Embryonic facial prominence (tissue), 1 donor: Measurements from ENCODE around the gene PEAR1.
A peak's percentile ranks its signal among the peaks of the same experiment; 100 is the strongest.

Source experiments
- DNase-seq: peaks from one replicate; pipeline ENCODE4 v3.0.0-alpha.2; 2016; ENCODE audit errors: extremely low spot score

PEAR1 gene

GRCh38 chr1:156881663-156882062 is 11.9 kb upstream of the PEAR1 start:
- DNase-seq, result no peak

DNA sequence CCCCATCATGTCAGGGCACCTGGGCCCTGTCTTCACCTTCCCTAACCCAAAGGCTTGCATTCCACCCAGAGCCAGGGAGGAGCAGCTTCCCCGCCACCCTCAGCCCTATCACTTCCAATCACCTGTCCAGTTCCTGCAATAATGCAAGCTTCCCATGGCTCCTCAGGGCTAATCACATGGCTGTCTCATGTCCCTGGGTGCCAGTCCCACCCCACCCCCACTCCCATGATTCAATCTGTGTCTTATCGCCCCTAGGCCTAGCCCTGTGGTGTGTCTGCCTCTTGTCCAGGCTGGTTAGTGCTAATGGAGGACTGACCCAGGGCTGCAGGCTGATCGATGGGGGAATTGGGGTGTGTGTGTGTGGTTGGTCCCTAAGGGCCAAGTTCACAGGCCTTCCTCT is 11.0 kb upstream of the PEAR1 start:
- DNase-seq, result no peak

GRCh38 chr1:156883919-156884318 is 9.6 kb upstream of the PEAR1 start:
- DNase-seq, result no peak

DNA sequence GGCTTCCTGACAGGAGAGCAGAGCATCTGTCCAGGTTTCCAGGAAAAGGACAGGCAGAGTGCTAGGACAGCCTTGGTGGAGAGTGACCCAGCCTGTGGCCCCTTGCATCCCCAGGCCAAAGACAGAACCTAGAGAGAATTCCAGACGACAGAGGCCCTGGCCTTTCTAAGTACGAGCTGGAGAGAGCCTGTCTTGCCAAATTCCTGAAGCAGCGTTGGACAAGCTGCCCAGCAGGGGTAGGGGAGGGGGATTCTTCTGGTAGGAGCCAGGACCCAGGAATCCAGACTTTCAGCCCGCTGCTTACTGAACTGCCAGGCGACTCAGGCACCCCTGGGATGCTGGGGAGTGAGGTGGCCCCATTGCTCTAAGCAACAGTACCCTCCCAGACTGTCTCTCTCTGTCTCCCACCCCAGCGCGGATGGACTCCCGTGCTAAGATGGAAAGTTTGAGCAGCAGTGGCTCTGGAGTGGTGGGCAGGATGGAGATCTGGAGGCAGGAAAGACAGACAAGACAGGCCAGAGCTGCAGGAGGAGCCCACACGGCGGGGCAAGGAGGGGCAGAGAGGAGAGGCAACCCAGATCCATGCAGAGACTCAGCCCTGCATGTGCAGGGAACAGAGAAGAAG is 8.8 kb upstream of the PEAR1 start:
- no peak for DNase-seq

DNA sequence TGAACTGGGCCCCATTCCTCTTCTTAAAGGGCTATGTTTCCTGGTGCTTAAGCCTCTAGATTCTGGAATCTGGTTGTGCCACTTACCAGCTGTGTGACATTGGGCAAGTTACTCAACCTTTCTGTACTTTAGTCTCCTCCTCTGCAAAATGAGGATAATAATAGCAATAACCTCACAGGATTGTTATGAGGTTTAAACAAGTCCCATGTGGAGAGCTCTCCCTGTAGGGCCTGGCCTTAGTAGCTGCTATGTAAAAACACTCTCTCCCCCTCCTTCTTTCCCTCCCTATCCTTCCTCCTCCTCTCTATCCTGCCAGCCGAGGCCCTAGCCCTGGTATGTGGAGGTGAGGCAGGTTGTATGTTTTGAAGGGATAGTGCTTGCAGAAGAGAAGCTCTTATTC is 8.2 kb upstream of the PEAR1 start:
- DNase-seq, result no peak

GRCh38 chr1:156885880-156886355 is 7.6 kb upstream of the PEAR1 start:
- DNase-seq, result no peak

DNA sequence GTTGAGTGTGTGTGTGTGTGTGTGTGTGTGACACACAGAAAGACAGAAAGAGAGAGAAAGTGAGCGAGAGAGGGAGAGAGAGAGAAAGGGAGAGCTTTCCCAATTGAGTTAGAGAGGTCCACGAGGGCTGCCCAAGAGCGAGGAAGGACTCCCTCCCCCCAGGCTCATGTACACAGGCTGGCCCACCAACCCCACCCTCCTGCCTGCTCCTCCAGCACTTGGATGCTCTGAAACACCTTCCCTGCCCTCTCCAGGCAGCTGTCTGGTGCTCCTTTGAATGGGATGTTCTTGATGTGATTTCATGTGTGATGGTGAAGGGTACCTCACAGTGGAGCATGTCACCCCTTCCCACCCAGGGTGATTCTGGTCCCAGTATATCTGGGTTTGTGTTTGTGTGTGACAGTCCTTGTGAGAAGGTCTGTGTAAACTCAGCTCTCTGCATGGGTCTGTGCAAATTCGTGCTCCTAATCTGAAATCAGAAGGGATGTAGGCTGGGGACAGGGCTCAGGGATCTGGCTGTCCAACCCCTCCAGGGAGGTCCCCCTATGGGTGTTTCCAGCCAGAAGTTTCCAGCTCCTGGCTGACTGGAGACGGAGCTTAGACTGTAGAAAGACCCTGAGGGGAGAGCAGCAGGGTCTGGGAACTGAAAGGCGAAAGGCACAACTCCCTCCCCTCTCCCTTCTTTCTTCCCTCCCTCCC is 6.8 kb upstream of the PEAR1 start:
- DNase-seq, result no peak

DNA sequence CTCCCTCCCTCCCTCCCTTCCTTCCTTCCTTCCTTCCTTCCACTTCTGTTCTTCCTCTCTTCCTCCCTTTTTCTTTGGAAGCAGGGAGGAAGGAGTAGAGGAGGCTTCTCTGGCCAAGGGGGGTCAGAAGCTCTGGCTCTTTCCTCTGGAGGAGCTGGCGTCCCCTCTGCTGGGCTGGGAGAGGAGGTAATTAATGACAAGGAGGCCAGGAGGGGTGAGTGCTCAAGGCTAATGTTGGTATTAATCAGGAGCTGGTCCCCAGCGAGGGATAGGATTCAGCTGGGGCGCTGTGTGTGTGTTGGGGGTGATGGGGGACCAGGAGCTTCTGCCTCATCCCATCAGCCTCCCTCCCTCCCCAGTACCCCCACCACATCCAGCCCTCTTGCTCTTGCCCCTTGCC is 6.2 kb upstream of the PEAR1 start:
- DNase-seq, result no peak

GRCh38 chr1:156887734-156888133 is 5.8 kb upstream of the PEAR1 start:
- DNase-seq, result no peak

DNA sequence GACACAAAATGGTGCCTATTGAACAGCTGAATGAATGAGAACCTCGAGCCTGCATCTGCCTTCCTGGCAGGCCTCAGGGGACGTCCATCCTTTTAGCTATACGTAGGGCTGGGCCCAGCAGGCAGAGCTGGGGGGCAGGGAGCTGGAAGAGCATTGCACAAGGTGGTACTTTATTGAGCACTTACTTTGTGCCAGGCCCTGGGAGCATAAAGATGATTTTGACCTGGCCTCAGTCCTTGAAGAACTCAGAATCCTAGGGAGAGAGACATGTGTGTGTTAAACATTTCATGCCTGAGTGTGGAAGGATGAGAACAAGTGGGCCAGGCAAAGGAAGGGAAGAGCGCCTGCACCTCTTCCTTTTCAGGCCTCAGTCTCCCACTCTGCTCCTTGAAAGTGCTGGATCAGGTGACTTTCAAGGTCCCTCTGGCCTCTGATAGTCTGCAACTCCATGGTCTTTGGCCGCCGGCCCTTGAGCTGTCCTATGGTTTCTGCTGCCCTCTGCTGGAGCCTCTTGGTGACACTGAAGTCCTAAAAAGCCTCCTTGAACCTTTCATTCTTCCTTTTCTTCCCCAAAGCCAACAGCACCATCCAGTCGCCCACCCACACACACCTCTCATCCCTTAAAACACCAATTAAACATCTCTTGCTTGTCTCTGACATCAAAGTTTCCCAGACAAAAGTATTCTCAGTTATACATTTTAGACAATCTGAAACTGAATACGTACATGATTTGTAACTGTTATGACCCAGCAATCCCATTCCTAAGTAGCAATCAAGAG is 3.5 kb upstream of the PEAR1 start:
- DNase-seq, result no peak

- DNase-seq, result peak; percentile 79
Measured at GRCh38 chr1:156892190-156893047, 1.1 kb upstream of the PEAR1 start.

DNA sequence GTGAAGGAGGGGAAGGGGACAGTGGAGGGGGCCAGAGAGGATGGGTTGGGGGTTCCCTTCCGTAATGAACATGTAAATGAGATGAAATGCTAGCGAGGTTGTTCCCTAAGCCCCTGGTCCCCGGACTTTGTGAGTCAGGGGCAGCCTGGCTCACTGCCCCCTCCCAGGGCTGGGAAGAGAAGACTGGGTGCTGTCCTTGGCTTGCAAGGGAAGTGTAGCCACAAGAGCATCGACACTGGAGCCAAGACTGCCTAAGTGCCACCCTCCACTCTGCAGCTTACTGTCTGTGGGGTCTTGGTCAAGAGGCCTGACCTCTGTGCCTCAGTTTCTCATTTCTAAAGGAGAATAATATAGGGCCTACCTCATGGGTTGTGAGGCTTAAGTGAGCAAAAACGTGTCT is 483 bp downstream of the PEAR1 start:
- no peak for DNase-seq

DNA sequence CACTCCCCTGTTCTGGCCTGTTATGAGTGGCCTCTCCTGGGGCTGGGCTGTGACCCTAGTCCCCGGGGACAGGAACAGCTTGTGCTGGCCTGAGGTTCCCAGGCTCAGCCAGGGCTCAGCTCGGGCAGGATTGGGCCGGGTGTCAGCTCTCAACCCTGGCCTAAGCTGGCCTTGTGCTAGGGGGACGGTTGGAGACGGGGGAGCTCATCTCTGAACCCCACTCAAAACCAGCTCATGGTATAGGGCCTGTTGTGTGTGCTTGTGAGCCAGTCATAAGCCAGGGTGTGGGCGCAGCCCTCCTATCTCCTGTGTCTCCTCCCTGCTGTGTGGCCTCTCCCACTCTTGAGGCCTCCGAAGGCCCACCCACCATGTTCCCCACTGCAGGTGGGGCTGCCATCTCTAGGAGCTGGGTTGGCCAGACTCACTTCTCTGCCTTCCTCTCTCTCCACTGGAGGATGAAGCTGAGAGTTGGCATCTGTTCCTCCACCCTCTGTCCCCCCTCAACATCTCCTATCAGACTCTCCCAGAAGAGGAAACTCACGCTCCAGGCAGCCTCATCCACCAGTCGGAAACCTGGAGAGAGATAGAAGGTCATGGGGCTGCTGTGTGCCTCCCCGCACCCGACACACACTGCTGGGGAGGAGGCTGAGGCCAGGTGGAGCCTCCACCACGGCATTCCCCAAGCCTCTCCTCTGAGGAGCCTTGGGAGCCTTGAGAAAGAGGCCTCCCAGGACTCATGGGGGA is 1.4 kb downstream of the PEAR1 start:
- no peak for DNase-seq

DNA sequence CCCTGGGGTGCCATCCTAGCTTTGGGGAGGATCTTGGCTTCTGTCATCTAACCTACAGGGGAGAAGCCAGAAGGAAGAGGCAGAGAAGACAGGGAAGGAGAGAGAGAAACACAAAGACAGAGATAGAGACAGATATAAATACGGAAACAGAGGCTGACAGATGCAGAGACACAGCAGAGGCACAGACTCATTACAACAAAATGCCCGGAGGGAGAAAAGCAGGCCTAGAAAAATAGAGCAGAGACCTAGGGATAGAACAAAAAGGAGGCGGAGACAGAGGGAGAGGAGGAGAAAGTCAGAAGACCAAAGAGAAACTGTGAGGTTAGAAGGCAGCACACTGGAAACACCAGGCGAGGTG is 1.9 kb downstream of the PEAR1 start:
- no peak for DNase-seq

- no peak for DNase-seq
Measured at GRCh38 chr1:156895927-156896326, 2.4 kb downstream of the PEAR1 start.

DNA sequence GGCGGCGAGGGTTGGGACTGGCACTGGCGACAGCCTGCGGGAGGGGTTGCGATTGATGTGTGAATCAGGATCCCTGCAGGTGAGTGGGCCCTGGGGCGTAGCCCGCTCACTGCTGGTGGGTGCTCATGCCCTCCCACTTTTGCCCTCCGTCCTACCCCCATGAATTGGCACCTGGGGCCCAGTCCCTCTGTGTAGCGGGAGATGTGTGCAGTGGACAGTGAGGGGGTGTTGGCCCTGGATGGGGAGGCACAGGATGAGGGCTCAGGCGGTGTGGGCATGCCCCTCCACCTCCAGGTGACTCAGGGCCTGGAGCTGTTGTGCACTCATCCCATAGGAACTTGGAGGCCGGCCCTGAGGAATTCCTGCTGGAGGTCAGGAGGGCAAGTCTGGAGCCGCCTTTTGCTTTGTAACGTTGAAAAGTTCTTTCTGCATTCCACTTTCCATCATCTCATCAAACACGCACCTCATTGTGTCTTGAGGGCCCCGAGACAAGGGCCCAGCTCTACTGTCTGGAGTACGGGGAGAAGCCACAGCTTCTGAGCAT is 3.0 kb downstream of the PEAR1 start:
- no peak for DNase-seq

DNA sequence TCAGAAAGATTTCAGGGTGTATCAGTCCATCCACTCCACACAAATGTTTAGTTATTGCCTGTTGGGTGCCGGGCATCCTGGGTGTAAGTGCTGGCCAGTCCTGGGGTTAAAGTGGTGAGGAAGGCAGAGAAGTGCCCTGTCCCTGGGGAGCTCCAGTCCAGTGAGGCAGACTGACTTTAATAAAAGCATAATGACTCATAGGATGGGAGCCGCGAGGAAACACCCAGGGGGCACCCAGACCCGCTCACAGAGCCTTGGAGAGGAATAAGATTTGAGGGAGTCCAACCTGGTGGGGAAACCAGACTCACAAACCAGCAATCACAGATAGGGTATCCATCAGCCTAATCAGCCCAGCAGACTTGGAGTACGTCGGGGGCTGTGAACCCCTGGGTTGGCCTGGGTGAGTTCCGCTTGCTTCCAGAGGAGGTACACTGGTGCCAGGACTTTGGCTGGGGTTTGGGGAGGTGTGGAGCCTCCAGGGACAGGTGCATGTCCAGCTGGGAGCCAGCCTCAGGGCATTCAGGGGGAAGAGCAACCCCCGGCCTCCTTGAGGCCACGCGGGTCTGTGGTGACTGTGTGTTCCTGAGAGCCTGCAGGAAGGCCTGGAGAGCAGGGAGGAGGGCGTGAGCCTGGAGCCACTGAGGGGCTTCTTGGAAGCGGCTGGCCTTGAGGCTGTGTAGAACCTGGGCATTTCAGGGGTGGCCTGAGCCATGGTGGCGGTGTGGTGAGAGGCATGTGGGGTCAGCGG is 3.7 kb downstream of the PEAR1 start:
- no peak for DNase-seq

DNA sequence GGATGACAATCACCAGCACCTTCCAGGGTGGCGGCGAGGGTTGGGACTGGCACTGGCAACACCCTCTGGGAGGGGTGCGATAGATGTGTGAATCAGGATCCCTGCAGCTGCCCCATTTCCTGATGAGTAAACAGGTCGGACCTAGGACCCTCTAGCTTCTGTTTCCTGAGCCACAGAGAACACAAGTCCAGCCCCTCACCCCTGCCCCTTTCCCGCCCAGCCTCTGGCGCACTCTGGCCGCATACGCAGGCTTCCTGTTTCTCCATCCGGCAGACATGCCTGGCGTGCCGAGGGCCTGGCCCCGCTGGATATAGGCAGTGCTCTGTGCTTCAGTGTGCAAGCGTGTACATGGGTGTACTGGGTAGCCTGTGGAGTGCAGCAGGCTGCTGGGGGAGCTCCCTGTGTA is 4.6 kb downstream of the PEAR1 start:
- DNase-seq, result no peak

- DNase-seq, result no peak
Measured at GRCh38 chr1:156898971-156899664, 5.6 kb downstream of the PEAR1 start.
